Adrenal gland (tissue), 12 donors: Measurements from ENCODE around the gene NF1. TPM values are rescaled to one million over a fixed set of nuclear protein-coding genes. Genes with fewer than 3 reads are reported as not detected.

ENCODE experiments used
- DNase-seq, 7 donors: peaks; one replicate each; pipeline ENCODE4 v3.0.0-alpha.2; 2019 to 2020
- H3K27ac ChIP-seq, 5 donors: fragments of 200-600 bp; sonication (generic) in 4 of 5; 1 replicate in 3 of 5; 2 replicates in 2 of 5; pipeline versions ENCODE4 v1.5.1 to v1.8.0; 2016 to 2020; ENCODE audit warnings: mild to moderate bottlenecking in 1 of 5
- H3K27me3 ChIP-seq: fragments of 200-600 bp; 2 replicates; pipeline ENCODE4 v1.8.0; 2021
- H3K36me3 ChIP-seq, 2 donors: fragments of 200-600 bp; replicated peaks in 1 of 2; 1 replicate in 1 of 2; 2 replicates in 1 of 2; pipeline versions ENCODE4 v1.5.1 to v1.8.0; 2018 to 2022
- H3K4me1 ChIP-seq, 2 donors: fragments of 200-600 bp; replicated peaks in 1 of 2; 1 replicate in 1 of 2; 2 replicates in 1 of 2; pipeline versions ENCODE4 v1.5.1 to v1.8.0; 2018 to 2021
- H3K4me3 ChIP-seq, 4 donors: fragments of 200-600 bp; sonication (generic) in 3 of 4; one replicate each; pipeline ENCODE4 v1.5.1; 2016 to 2018
- H3K9me3 ChIP-seq, 3 donors: fragments of 200-600 bp; sonication (generic) in 1 of 3; replicated peaks in 1 of 3; 1 replicate in 2 of 3; 2 replicates in 1 of 3; pipeline versions ENCODE4 v1.5.1 to v1.8.0; 2016 to 2021
- POLR2A ChIP-seq, 2 donors: fragments of 450-650 bp; IDR thresholded peaks; one replicate each; pipeline ENCODE4 v1.6.1; 2017; ENCODE audit warnings: antibody characterized with exemption in 2 of 2, mild to moderate bottlenecking in 2 of 2, moderate library complexity in 1 of 2
- WGBS, 4 donors: extraction: QIAGEN DNeasy Blood & Tissue Kit in 2 of 4; methylation state at CpG; one replicate each; pipeline versions ENCODE4 v1.1.5 to v1.1.7; 2013 to 2017; 5-methylcytosine and 5-hydroxymethylcytosine counted together
- intact Hi-C, 2 donors: fragments of 100-400 bp; cut with DNase I; formaldehyde crosslinking; loops; one replicate each; pipeline versions ENCODE4 v1.14.1 to v1.15.0; 2022 to 2023
- polyA plus RNA-seq, 3 donors: library from polyadenylated mRNA; stranded (reverse); fragments of 200-250 nt in 2 of 3; fragments of 350-450 nt in 1 of 3; fragmentation: Illumina TruSeq in 1 of 3; extraction: RNeasy Lipid Tissue Mini Kit (QIAGEN cat#74804) in 1 of 3; gene quantifications; one replicate each; pipeline ENCODE4 v1.2.3, GENCODE V29; 2013 to 2014
- total RNA-seq, 9 donors: library from RNA; depleted of rRNA in 4 of 9; stranded (reverse); fragments of >200 nt in 4 of 9; fragments of 120-200 nt in 1 of 9; fragmentation: NEBNext Ultra II Directional in 1 of 9; extraction: Animal tissue kit (Norgen Biotek cat#: 25700) in 1 of 9; gene quantifications; one replicate each; pipeline versions ENCODE4 v1.1.0 to v1.2.4, GENCODE V29; 2013 to 2023
- TF ChIP-seq, protein P1 (sequence below), 6 experiments: fragments of 450-650 bp in 4 of 6; fragments of 200-600 bp in 2 of 6; sonication (generic) in 1 of 6; IDR thresholded peaks; 1 replicate in 5 of 6; 2 replicates in 1 of 6; pipeline versions ENCODE4 v1.5.1 to v1.8.0; 2016 to 2021; ENCODE audit warnings: antibody characterized with exemption in 6 of 6, mild to moderate bottlenecking in 2 of 6, moderate library complexity in 1 of 6
- donor health status: healthy with polysubstance abuse.
- donor health status: Bipolar disorder and iron deficiency.
- donor health status: DM: yes; HTN: yes; CAD: no.
- donor health status: DM: no; HTN: no; CAD: no.
- donor health status: DM: no; HTN: no; CAD: no.
- donor health status: DM: yes; HTN: yes; CAD: no.

NF1 gene
- total and polyA plus RNA-seq, 12 donors = 8.8 to 91.3 (median 53.5) TPM

DNA sequence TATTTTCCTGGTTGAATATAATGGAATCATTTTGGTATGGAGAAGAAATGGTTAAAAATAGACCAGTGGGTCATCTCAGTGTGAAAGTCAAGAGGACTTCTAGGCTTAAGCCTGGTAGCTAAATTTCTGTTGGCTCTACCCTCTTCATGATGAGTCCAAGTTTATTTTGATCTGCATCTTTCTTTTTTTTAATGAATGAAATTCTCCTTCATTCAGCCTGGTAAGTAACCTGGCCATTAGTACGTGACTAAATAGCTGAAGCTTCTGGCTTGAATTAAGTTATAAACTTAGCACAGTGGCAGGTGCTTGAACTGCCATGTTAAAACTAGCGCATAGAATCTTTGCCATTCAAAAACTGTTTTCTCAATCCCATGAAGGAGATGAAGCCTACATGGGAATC is 28.0 kb downstream of the NF1 start:
- WGBS, 4 donors = 69 to 79% (median 77%) methylated on average over 2 of the region's 2 CpGs
- Histone ChIP-seq H3K27me3 (no peaks in the 10 kb centered on the region), H3K9me3 (no peaks in the 10 kb centered on the region), H3K36me3 (no peaks in the 10 kb centered on the region), H3K27ac (no peak overlapping the region), H3K4me3 (no peak overlapping the region), H3K4me1 (peaks cover 0 to 4% of the 10 kb centered on the region in 2 donors)
- DNase-seq = no peak
- intact Hi-C loops = no loop called here
- TF ChIP-seq, protein P1, sequence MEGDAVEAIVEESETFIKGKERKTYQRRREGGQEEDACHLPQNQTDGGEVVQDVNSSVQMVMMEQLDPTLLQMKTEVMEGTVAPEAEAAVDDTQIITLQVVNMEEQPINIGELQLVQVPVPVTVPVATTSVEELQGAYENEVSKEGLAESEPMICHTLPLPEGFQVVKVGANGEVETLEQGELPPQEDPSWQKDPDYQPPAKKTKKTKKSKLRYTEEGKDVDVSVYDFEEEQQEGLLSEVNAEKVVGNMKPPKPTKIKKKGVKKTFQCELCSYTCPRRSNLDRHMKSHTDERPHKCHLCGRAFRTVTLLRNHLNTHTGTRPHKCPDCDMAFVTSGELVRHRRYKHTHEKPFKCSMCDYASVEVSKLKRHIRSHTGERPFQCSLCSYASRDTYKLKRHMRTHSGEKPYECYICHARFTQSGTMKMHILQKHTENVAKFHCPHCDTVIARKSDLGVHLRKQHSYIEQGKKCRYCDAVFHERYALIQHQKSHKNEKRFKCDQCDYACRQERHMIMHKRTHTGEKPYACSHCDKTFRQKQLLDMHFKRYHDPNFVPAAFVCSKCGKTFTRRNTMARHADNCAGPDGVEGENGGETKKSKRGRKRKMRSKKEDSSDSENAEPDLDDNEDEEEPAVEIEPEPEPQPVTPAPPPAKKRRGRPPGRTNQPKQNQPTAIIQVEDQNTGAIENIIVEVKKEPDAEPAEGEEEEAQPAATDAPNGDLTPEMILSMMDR (IDR thresholded peaks at IDR 0.05) = no peak
- TF ChIP-seq POLR2A (IDR thresholded peaks at IDR 0.05) = no peak

DNA sequence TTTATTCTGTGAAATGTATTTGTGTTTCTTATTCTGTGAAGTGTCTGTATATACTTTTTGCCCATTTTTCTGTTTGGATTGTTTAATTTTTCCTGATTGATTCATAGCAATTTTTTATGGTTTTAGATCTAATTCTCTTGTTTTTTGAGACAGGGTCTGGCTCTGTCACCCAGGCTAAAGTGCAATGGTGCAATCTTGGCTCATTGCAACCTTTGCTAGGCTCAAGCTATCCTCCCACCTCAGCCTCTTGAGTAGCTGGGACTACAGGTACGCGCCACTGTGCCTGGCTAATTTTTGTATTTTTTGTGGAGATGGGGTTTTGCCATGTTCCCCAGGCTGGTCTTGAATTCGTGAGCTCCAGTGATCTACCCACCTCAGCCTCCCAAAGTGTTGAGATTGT is 31.5 kb downstream of the NF1 start:
- no peak for DNase-seq
- Histone ChIP-seq H3K4me3 (no peak overlapping the region), H3K36me3 (no peaks in the 10 kb centered on the region), H3K27me3 (no peaks in the 10 kb centered on the region), H3K27ac (no peak overlapping the region), H3K4me1 (peaks cover 0 to 7% of the 10 kb centered on the region in 2 donors), H3K9me3 (no peaks in the 10 kb centered on the region)
- TF ChIP-seq, protein P1 (IDR thresholded peaks at IDR 0.05) = no peak
- TF ChIP-seq POLR2A (IDR thresholded peaks at IDR 0.05) = no peak
- intact Hi-C loops = no loop called here
- WGBS, 4 donors = 92 to 96% (median 94%) methylated on average over 3 of the region's 3 CpGs

DNA sequence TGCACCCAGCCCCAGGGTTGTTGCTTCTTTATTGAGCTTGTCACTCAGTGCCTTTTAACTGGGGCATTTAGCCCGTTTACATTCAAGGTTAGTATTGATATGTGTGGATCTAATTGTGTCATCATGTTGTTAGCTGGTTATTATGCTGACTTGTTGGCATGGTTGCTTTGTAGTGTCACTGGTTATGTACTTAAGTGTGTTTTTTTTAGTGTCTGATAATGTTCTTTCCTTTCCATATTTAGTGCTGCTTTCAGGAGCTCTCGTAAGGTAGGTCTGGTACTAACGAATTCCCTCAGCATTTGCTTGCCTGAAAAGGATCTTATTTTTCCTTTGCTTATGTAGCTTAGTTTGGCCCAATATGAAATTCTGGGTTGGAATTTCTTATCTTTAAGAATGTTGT is 33.5 kb downstream of the NF1 start:
- intact Hi-C loops = no loop called here
- Histone ChIP-seq H3K9me3 (no peaks in the 10 kb centered on the region), H3K4me1 (peaks cover 0 to 7% of the 10 kb centered on the region in 2 donors), H3K36me3 (no peaks in the 10 kb centered on the region), H3K4me3 (no peak overlapping the region), H3K27me3 (no peaks in the 10 kb centered on the region), H3K27ac (no peak overlapping the region)
- DNase-seq = no peak
- TF ChIP-seq, protein P1 (IDR thresholded peaks at IDR 0.05) = no peak
- TF ChIP-seq POLR2A (IDR thresholded peaks at IDR 0.05) = no peak
- WGBS, 4 donors = 70 to 80% (median 78%) methylated on average over 3 of the region's 3 CpGs

DNA sequence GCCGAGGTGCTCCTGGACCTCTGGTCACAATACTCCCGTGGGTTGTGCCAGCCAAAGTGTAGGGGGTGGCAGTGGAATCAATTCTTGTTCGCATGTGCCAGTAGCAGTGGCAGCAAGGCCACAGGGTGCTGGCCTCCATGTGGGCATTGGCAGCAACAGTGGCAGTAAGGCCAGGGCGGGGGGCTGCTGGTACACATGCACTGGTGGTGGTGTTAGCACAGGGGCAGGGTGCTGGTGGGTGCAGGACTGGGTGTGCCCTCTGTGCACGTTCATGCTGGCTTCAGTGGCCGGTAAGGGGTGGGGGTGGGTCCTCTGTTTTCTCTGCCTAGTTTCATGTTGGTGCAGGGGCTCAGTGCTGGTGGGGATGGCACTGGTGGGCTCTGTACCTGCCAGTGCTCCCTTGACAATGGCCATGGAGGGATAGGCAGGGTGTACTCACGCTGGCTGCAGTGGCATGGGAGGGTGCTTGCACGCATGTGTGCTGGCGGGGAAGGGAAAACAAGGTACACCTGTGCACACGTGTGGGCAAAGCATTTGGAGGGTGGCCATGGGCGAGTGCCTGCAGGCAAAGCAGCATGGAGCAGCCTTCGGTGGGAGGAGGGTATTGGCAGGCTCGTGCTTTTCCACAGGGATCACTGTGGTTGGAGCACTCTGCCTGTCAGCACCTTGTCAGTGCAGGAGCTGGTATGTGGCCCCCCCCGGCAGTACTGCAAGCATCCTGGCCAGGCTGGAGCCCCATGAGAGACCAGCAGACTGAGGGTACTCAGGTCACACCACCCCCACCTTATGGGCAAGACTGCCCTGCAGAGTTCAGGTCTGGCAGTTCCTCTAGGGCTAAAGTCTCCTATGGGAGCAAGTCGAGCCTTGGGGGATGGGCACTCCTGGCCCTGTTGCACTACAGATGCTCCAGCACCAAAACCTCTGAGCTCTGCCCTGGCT is 35.8 kb downstream of the NF1 start:
- Histone ChIP-seq H3K27me3 (no peaks in the 10 kb centered on the region), H3K36me3 (no peaks in the 10 kb centered on the region), H3K9me3 (no peaks in the 10 kb centered on the region), H3K4me3 (no peak overlapping the region), H3K27ac (no peak overlapping the region), H3K4me1 (peaks cover 0 to 7% of the 10 kb centered on the region in 2 donors)
- no peak for TF ChIP-seq POLR2A (IDR thresholded peaks at IDR 0.05)
- TF ChIP-seq, protein P1 (IDR thresholded peaks at IDR 0.05) = no peak
- intact Hi-C loops = no loop called here
- 81 to 90% (median 83%) methylated on average over 10 to 15 of the region's 15 CpGs for WGBS, 4 donors
- DNase-seq = no peak
